ENCODE data around the gene PAOX.

The PAOX gene

DNA sequence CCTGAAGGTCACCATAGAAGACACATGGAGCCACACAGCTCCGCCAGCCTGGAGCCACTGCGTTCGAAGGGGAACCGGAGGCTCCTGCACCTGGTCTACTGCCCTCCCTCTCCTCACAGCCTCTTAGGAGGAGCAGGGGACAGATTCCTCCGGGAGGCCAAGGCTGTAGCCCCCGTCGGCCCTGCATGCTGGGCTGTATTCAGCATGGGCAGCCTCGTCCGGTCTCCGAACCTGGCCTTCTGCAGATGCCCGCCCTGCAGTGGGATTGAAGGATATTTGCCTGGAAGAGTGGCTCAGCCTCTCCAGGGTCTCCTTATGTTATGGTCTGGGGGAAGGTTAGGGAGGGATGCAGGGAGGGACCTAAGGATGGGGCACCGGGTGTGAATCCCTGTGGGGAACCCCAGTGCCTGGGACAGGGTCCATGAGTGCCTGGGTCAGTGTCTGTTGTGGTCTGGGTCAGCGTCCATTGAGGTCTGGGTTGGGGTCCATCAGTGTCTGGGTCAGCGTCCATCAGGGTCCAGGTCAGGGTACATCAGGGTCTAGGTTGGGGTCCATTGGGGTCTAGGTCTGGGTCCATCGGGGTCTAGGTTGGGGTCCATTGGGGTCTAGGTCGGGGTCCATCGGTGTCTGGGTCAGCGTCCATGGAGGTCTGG, 61.7 kb downstream of the PAOX start:
- Histone ChIP-seq H3K27ac (ENCODE audit: low read length) (no peak overlapping the region), H2AFZ (ENCODE audit: low read depth, low read length) (no peak overlapping the region), H3K36me3 (replicated peaks; ENCODE audit: low read depth, low read length) (no peaks in the 10 kb centered on the region), H3K79me2 (ENCODE audit: low read length) (no peaks in the 10 kb centered on the region), H3K4me2 (ENCODE audit: low read length) (no peak overlapping the region), H3K9ac (ENCODE audit: low read length) (no peak overlapping the region), H3K9me3 (ENCODE audit: insufficient read depth, low read length) (no peaks in the 10 kb centered on the region), H4K20me1 (ENCODE audit: insufficient read depth, low read length) (no peaks in the 10 kb centered on the region), H3K27me3 (ENCODE audit: low read depth, low read length) (no peaks in the 10 kb centered on the region), H3K4me1 (ENCODE audit: low read length) (peaks cover 3% of the 10 kb centered on the region; the same call in 1 of the 2 replicates), H3K4me3 (ENCODE audit: low read length) (no peak overlapping the region)
- TF ChIP-seq, protein P1, sequence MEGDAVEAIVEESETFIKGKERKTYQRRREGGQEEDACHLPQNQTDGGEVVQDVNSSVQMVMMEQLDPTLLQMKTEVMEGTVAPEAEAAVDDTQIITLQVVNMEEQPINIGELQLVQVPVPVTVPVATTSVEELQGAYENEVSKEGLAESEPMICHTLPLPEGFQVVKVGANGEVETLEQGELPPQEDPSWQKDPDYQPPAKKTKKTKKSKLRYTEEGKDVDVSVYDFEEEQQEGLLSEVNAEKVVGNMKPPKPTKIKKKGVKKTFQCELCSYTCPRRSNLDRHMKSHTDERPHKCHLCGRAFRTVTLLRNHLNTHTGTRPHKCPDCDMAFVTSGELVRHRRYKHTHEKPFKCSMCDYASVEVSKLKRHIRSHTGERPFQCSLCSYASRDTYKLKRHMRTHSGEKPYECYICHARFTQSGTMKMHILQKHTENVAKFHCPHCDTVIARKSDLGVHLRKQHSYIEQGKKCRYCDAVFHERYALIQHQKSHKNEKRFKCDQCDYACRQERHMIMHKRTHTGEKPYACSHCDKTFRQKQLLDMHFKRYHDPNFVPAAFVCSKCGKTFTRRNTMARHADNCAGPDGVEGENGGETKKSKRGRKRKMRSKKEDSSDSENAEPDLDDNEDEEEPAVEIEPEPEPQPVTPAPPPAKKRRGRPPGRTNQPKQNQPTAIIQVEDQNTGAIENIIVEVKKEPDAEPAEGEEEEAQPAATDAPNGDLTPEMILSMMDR (IDR thresholded peaks at IDR 0.05; ENCODE audit: low read depth, low read length), result no peak
- no peak for TF ChIP-seq EZH2phosphoT487 (IDR thresholded peaks at IDR 0.05; ENCODE audit: low read depth)

Measured in OCI-LY3 (cell line).